ENCODE data around the gene CREM.
"Not testable (repeated sequence)": the region's sequence is repeated elsewhere in the genome, so short reads cannot be mapped to it uniquely, and the experiment has no call there.

CREM gene

DNA sequence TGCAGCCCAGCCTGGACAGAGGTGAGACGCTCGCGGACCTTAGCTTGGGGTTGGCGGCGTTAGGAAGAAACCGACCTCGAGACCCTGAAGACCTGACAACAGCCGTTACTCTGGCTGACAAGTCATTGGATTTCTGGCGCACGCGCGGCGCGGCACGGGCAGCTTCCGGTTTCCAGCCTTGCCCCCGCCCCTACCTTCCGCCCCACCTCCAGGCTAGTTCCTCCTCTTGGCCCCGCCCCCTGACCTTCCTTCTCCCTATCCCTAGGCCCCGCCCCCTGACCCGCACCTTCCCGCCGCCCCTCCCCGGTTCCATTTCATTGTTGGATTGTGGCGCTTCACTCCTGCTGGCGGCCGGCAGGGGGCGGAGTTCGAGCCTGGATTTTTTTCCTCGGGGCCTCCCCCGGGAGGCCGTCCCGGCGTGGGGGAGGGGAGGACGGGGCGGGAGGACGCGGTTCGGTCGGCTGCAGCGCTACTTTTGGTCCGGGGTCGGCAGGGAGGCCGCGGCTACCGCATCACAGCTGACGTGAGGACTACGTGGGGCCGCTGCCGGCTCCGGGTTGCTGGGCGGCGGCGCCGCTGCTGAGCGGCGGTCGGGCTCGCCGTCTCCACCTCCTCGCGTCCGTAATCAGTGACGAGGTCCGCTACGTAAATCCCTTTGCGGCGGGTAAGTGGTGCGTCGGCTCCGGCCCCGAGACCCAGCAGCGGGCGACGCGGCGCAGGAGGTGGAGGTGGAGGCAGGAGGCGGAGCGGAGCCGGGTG, at the start of gene CREM:
CREM (plus strand) TSS at position 317 of the 759 bp plus-strand sequence. CDS start 10,990 bp downstream, outside the sequence.
- Histone ChIP-seq H3K36me3 (replicated peaks) (peaks cover 2% of the 10 kb centered on the region), H3K4me3 (ENCODE audit: low read depth, low read length) (peak within 1 kb of the TSS; percentile 82), H3K27me3 (replicated peaks) (no peaks in the 10 kb centered on the region), H3K27ac (peak within 1 kb of the TSS; percentile 99)
- DNase-seq: peak; percentile 93
- in situ Hi-C loops (cut with HindIII; ENCODE audit: low pct_ligation_motif_present, low sequenced_read_pairs): no loop called here
- TF ChIP-seq CTCF (IDR thresholded peaks at IDR 0.05; ENCODE audit: low read depth, low read length, missing control alignments): peak; percentile 83

- Histone ChIP-seq H3K36me3 (replicated peaks) (no peaks in the 10 kb centered on the region), H3K27me3 (replicated peaks) (no peaks in the 10 kb centered on the region), H3K4me3 (ENCODE audit: low read depth, low read length) (no peak overlapping the region), H3K27ac (peak overlapping the region; percentile 8)
- no peak for DNase-seq
- TF ChIP-seq CTCF (IDR thresholded peaks at IDR 0.05; ENCODE audit: low read depth, low read length, missing control alignments): no peak
- in situ Hi-C loops (cut with HindIII; ENCODE audit: low pct_ligation_motif_present, low sequenced_read_pairs): no loop called here
Measured at GRCh38 chr10:35079265-35079664, 47.4 kb upstream of the CREM start.

GRCh38 chr10:35079763-35080162, 46.9 kb upstream of the CREM start:
- peak; percentile 90 for DNase-seq
- no peak for TF ChIP-seq CTCF (IDR thresholded peaks at IDR 0.05; ENCODE audit: low read depth, low read length, missing control alignments)
- no peaks in the 10 kb centered on the region for H3K36me3 ChIP-seq (replicated peaks)
- in situ Hi-C loops (cut with HindIII; ENCODE audit: low pct_ligation_motif_present, low sequenced_read_pairs): no loop called here
- H3K27me3 ChIP-seq (replicated peaks): no peaks in the 10 kb centered on the region
- peak overlapping the region; percentile 51 for H3K27ac ChIP-seq
- H3K4me3 ChIP-seq (ENCODE audit: low read depth, low read length): no peak overlapping the region

DNA sequence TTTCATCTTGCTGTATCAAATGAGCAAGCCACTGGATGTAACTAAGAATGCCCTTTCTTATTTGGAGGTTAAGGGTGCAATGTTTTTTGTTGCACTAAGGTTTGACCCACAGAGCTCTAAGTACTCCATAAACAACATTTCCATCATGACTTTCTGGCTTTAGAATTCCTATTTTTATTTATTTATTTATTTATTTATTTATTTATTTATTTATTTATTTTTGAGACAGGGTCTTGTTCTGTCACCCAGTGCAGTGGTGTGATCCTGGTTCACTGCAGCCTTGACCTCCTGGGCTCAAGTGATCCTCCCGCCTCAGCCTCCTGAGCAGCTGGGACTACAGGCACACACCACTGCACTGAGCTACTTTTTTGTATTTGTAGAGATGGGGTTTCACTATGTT, 46.4 kb upstream of the CREM start:
- H3K4me3 ChIP-seq (ENCODE audit: low read depth, low read length); H3K36me3 ChIP-seq (replicated peaks); H3K27me3 ChIP-seq (replicated peaks); in situ Hi-C loops (cut with HindIII; ENCODE audit: low pct_ligation_motif_present, low sequenced_read_pairs); DNase-seq: not testable (repeated sequence)
- peak overlapping the region; percentile 51 for H3K27ac ChIP-seq

DNA sequence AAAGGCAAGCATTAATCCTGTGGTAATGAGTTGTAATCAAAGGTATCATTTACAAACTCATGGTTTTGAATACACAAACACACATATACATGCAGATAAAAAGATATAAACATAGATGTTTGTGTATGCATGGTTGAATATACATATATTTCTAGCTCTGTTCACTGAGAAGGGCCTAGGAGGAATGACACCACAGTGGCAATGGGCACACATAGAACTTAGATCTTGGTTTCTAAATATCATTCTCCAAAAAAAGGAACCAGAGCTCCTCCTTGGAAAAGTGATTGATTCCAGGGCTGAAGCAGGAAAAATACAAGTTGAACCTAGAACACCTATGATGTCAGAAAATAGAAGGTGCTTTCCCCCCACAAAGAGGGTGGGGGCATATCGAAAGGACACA, 43.4 kb upstream of the CREM start:
- in situ Hi-C loops (cut with HindIII; ENCODE audit: low pct_ligation_motif_present, low sequenced_read_pairs): no loop called here
- TF ChIP-seq CTCF (IDR thresholded peaks at IDR 0.05; ENCODE audit: low read depth, low read length, missing control alignments): no peak
- Histone ChIP-seq H3K27me3 (replicated peaks) (no peaks in the 10 kb centered on the region), H3K4me3 (ENCODE audit: low read depth, low read length) (no peak overlapping the region), H3K27ac (no peak overlapping the region), H3K36me3 (replicated peaks) (no peaks in the 10 kb centered on the region)
- no peak for DNase-seq

GRCh38 chr10:35089611-35090161, 37.0 kb upstream of the CREM start:
- H3K27ac ChIP-seq: peak overlapping the region; percentile 84
- DNase-seq: no peak
- TF ChIP-seq CTCF (IDR thresholded peaks at IDR 0.05; ENCODE audit: low read depth, low read length, missing control alignments): no peak
- in situ Hi-C loops (cut with HindIII; ENCODE audit: low pct_ligation_motif_present, low sequenced_read_pairs): no loop called here
- peak overlapping the region; percentile 81 for H3K4me3 ChIP-seq (ENCODE audit: low read depth, low read length)
- no peaks in the 10 kb centered on the region for H3K27me3 ChIP-seq (replicated peaks)
- H3K36me3 ChIP-seq (replicated peaks): no peaks in the 10 kb centered on the region

Data from brain microvascular endothelial cell (primary cell).